Spleen (tissue), 11 donors: ENCODE data around the gene FBXO46. TPM values are rescaled to one million over a fixed set of nuclear protein-coding genes. Genes with fewer than 3 reads are reported as not detected.

Experiments
- DNase-seq: peaks from one replicate; pipeline ENCODE4 v3.0.0-alpha.2; 2020
- H3K27ac ChIP-seq, 8 donors: fragments of 200-600 bp; sonication (generic) in 7 of 8; 1 replicate in 4 of 8; 2 replicates in 4 of 8; pipeline versions ENCODE4 v1.5.0 to v1.8.0; 2016 to 2021; ENCODE audit warnings: inconsistent platforms in 4 of 8, mild to moderate bottlenecking in 4 of 8, moderate library complexity in 1 of 8
- H3K27me3 ChIP-seq, 7 donors: fragments of 200-600 bp; sonication (generic) in 6 of 7; replicated peaks in 1 of 7; 1 replicate in 4 of 7; 2 replicates in 3 of 7; pipeline versions ENCODE4 v1.5.0 to v1.8.0; 2016 to 2021; ENCODE audit warnings: inconsistent platforms in 3 of 7, mild to moderate bottlenecking in 1 of 7
- H3K36me3 ChIP-seq, 6 donors: fragments of 200-600 bp; sonication (generic) in 5 of 6; 1 replicate in 4 of 6; 2 replicates in 2 of 6; pipeline versions ENCODE4 v1.5.0 to v1.8.0; 2016 to 2021; ENCODE audit warnings: inconsistent platforms in 2 of 6
- H3K4me1 ChIP-seq, 6 donors: fragments of 200-600 bp; sonication (generic) in 5 of 6; 1 replicate in 3 of 6; 2 replicates in 3 of 6; pipeline versions ENCODE4 v1.5.0 to v1.8.0; 2016 to 2021; ENCODE audit warnings: inconsistent platforms in 3 of 6
- H3K4me3 ChIP-seq, 8 donors: fragments of 200-600 bp; sonication (generic) in 7 of 8; 1 replicate in 4 of 8; 2 replicates in 4 of 8; pipeline versions ENCODE4 v1.5.0 to v1.8.0; 2016 to 2021; ENCODE audit warnings: inconsistent platforms in 4 of 8, mild to moderate bottlenecking in 4 of 8, moderate library complexity in 2 of 8
- H3K9me3 ChIP-seq, 8 donors: fragments of 200-600 bp; sonication (generic) in 7 of 8; 1 replicate in 4 of 8; 2 replicates in 4 of 8; pipeline versions ENCODE4 v1.5.0 to v1.8.0; 2016 to 2021; ENCODE audit warnings: inconsistent platforms in 4 of 8
- CTCF ChIP-seq, 11 experiments: fragments of 200-600 bp in 7 of 11; fragments of 450-650 bp in 4 of 11; sonication (generic) in 4 of 11; IDR thresholded peaks in 8 of 11; conservative IDR thresholded peaks in 3 of 11; 1 replicate in 7 of 11; 2 replicates in 4 of 11; pipeline versions ENCODE4 v1.4.0 to v1.8.0; 2016 to 2021; ENCODE audit warnings: antibody characterized with exemption in 11 of 11, inconsistent platforms in 4 of 11, mild to moderate bottlenecking in 1 of 11
- POLR2A ChIP-seq, 3 donors: fragments of 450-650 bp; IDR thresholded peaks; one replicate each; pipeline ENCODE4 v1.5.1; 2017; ENCODE audit warnings: antibody characterized with exemption in 3 of 3, mild to moderate bottlenecking in 1 of 3
- POLR2AphosphoS5 ChIP-seq, 3 donors: sonication (generic); formaldehyde crosslinking; IDR thresholded peaks; one replicate each; pipeline ENCODE4 v1.5.1; 2017; ENCODE audit warnings: antibody characterized with exemption in 3 of 3
- WGBS, 5 donors: extraction: QIAGEN DNeasy Blood & Tissue Kit in 3 of 5; methylation state at CpG; one replicate each; pipeline versions ENCODE4 v1.1.5 to v1.1.7; 2013 to 2018; 5-methylcytosine and 5-hydroxymethylcytosine counted together
- intact Hi-C: fragments of 100-400 bp; cut with DNase I; formaldehyde crosslinking; loops from one replicate; pipeline ENCODE4 v1.15.0; 2023; ENCODE audit warnings: low total_unique reads
- polyA plus RNA-seq, 3 donors: library from polyadenylated mRNA; stranded (reverse); fragments of 200-250 nt; gene quantifications; one replicate each; pipeline ENCODE4 v1.2.1, GENCODE V29; 2013
- total RNA-seq, 7 donors: library from RNA; depleted of rRNA in 3 of 7; stranded (reverse); fragments of >200 nt in 3 of 7; fragmentation: NEBNext Ultra II Directional in 4 of 7; extraction: Animal tissue kit (Norgen Biotek cat#: 25700) in 4 of 7; gene quantifications; one replicate each; pipeline versions ENCODE4 v1.1.0 to v1.2.1, GENCODE V29; 2016 to 2021
- donor health status: healthy with polysubstance abuse.
- donor health status: DM: no; HTN: no; CAD: no; lungs with moderate emphysema.
- donor health status: DM: no; HTN: no; CAD: no.
- donor health status: Bipolar disorder and iron deficiency.
- donor health status: healthy.
- donor health status: DM: no; HTN: no; CAD: no.
- donor health status: DM: yes; HTN: yes; CAD: no.

The FBXO46 gene
- total and polyA plus RNA-seq, 10 donors = 8.8 to 28.1 (median 18.1) TPM

DNA sequence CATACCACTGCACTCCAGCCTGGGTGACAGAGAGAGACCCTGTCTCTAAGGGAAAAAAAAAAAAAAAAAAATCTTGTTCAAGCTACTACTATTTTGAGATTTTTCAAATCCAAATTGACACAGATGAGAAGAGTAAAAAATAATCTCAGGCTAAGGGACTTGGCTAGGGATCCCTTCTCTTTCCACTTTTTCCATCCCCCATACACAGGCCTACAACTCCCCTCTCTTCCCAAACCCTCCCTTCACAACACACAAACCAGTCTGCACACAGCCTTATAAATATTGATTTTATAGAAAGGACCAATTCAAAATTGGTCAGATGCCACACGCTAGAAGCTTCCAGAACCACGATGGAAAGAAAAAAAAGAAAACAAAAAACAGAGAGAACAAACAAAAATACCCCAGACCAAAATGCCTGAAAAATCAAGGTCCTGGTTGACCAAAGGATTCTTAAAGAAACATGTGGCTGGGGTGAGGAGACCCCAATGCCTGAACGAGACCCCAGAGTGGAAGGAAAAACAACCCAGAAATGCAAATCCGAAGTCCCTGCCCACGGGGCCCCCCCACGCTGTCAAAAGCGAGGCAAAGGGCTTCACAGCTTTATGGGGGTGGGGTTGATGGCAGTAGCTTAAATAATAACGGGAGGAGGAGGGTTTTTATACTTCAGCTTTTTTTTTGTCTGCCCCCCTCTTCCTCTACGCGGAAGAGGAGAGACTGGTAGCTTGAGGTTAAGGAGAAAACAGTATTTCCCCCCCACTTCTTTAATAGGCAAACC, 20.2 kb downstream of the FBXO46 start:
- H3K27ac ChIP-seq = no peak overlapping the region
- intact Hi-C loops = no loop called here
- H3K4me1 ChIP-seq = peaks cover 0 to 47% (median 10%) of the 10 kb centered on the region in 6 donors
- H3K36me3 ChIP-seq = peaks cover 0 to 52% (median 24%) of the 10 kb centered on the region in 6 donors
- no peaks in the 10 kb centered on the region for H3K27me3 ChIP-seq
- no peak for DNase-seq
- no peak overlapping the region for H3K4me3 ChIP-seq
- 73 to 80% (median 79%) methylated on average over 10 of the region's 10 CpGs for WGBS, 5 donors
- no peaks in the 10 kb centered on the region for H3K9me3 ChIP-seq
- TF ChIP-seq POLR2A (IDR thresholded peaks at IDR 0.05) = no peak
- no peak for TF ChIP-seq CTCF (IDR thresholded peaks at IDR 0.05 in 8 of 11, conservative IDR thresholded peaks at IDR 0.05 in 3 of 11)
- TF ChIP-seq POLR2AphosphoS5 (IDR thresholded peaks at IDR 0.05) = no peak

DNA sequence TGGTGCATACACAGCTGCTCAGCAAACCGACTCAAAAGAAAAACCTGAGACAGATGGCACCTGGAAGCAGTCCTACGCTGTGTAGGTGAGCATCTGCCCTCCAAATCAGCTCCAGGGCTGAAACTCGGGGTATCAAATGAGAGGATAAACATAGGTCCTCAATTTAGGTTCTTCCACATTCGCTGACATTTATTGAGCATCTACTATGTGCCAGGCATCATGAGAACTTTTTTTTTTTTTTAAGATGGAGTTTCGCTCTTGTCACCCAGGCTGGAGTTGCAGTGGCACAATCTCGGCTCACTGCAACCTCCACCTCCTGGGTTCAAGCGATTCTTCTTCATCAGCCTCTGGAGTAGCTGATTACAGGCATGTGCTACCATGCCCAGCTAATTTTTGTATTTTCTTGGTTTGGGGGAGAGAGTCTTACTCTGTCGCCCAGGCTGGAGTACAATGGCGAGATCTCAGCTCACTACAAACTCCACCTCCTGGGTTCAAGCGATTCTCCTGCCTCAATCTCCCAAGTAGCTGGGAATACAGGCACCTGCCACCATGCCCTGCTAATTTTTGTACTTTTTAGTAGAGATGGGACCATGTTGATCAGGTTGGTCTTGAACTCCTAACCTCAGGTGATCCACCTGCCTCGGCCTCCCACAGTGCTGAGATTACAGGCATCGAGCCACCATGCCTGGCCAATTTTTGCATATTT, 24.8 kb downstream of the FBXO46 start:
- DNase-seq = no peak
- H3K36me3 ChIP-seq = peaks cover 0 to 58% (median 14%) of the 10 kb centered on the region in 6 donors
- WGBS, 5 donors = 92 to 93% (median 92%) methylated on average over 12 of the region's 12 CpGs
- peaks cover 0 to 27% (median 5%) of the 10 kb centered on the region in 6 donors for H3K4me1 ChIP-seq
- no peak overlapping the region for H3K4me3 ChIP-seq
- H3K9me3 ChIP-seq = no peaks in the 10 kb centered on the region
- peak overlapping the region in 6 of 8 donors; percentile 11 to 72 (median 54) for H3K27ac ChIP-seq
- no peaks in the 10 kb centered on the region for H3K27me3 ChIP-seq
- intact Hi-C loops = no loop called here
- TF ChIP-seq CTCF (IDR thresholded peaks at IDR 0.05 in 8 of 11, conservative IDR thresholded peaks at IDR 0.05 in 3 of 11) (no peak), POLR2AphosphoS5 (IDR thresholded peaks at IDR 0.05) (no peak)

- no peak for TF ChIP-seq POLR2A (IDR thresholded peaks at IDR 0.05)
- TF ChIP-seq POLR2AphosphoS5 (IDR thresholded peaks at IDR 0.05) = peak in 1 of 3 donors; percentile 39
- intact Hi-C loops = no loop called here
- H3K4me3 ChIP-seq = no peak overlapping the region
- no peaks in the 10 kb centered on the region for H3K9me3 ChIP-seq
- DNase-seq = no peak
- 91 to 98% (median 96%) methylated on average over 9 of the region's 9 CpGs for WGBS, 5 donors
- no peaks in the 10 kb centered on the region for H3K27me3 ChIP-seq
- no peak overlapping the region for H3K27ac ChIP-seq
- H3K36me3 ChIP-seq = peaks cover 0 to 56% (median 14%) of the 10 kb centered on the region in 6 donors
- peaks cover 0 to 20% (median 5%) of the 10 kb centered on the region in 6 donors for H3K4me1 ChIP-seq
Measured at GRCh38 chr19:45705115-45705514, 25.6 kb downstream of the FBXO46 start.

GRCh38 chr19:45701676-45702075, 29.0 kb downstream of the FBXO46 start:
- no peak for DNase-seq
- Histone ChIP-seq H3K9me3 (no peaks in the 10 kb centered on the region), H3K27ac (no peak overlapping the region), H3K36me3 (peaks cover 0 to 64% (median 15%) of the 10 kb centered on the region in 6 donors), H3K27me3 (no peaks in the 10 kb centered on the region), H3K4me3 (no peak overlapping the region), H3K4me1 (peaks cover 0 to 10% (median 1%) of the 10 kb centered on the region in 6 donors)
- TF ChIP-seq POLR2AphosphoS5 (IDR thresholded peaks at IDR 0.05) = no peak
- TF ChIP-seq POLR2A (IDR thresholded peaks at IDR 0.05) = no peak
- no peak for TF ChIP-seq CTCF (IDR thresholded peaks at IDR 0.05 in 8 of 11, conservative IDR thresholded peaks at IDR 0.05 in 3 of 11)
- 21 to 52% (median 32%) methylated on average over 6 to 7 of the region's 7 CpGs for WGBS, 5 donors
- intact Hi-C loops = no loop called here
